Body of pancreas (tissue), 4 donors: ENCODE measurements around the gene SBK1.

ENCODE experiments used
- CTCF ChIP-seq, 7 experiments: fragments of 450-650 bp in 4 of 7; fragments of 200-600 bp in 3 of 7; sonication (generic) in 3 of 7; IDR thresholded peaks; one replicate each; pipeline ENCODE4 v1.5.1; 2016 to 2019; ENCODE audit warnings: antibody characterized with exemption in 7 of 7
- POLR2A ChIP-seq, 3 donors: fragments of 450-650 bp; IDR thresholded peaks; one replicate each; pipeline ENCODE4 v1.6.1; 2016; ENCODE audit warnings: antibody characterized with exemption in 3 of 3, mild to moderate bottlenecking in 2 of 3

DNA sequence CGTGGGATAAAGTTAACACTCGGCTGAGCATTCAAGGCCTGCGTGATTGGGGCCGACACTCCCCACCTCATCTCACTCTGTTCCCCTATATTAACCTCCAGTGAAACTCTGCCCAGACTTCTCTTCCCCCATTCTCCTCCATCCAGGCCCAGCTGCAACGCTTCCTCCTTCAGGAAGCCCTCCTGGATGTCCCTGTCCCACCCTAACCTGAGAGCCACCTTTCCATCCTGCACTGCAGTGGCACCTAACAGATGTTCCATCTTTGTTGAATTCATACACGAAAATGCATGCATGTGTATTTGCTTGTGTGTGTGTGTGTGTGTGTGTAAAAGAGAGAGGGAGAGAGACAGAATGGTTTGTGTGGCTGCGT lies 32.6 kb upstream of the SBK1 start:
- TF ChIP-seq POLR2A (IDR thresholded peaks at IDR 0.05) (no peak), CTCF (IDR thresholded peaks at IDR 0.05) (no peak)
